GM21423 (cell line): Measurements from ENCODE around the gene SBNO2.
"Not testable (repeated sequence)": the region's sequence is repeated elsewhere in the genome, so short reads cannot be mapped to it uniquely, and the experiment has no call there.

ENCODE experiments used
- ATAC-seq: cut with Tn5 transposase; IDR thresholded peaks from one replicate; pipeline ENCODE4 v1.9.1; 2021; ENCODE audit warnings: mild to moderate bottlenecking, moderate library complexity; ENCODE audit not compliant: unreplicated experiment

The SBNO2 gene

GRCh38 chr19:1122021-1122971 lies 51.8 kb downstream of the SBNO2 start:
- no peak for ATAC-seq

GRCh38 chr19:1121395-1121794 lies 52.7 kb downstream of the SBNO2 start:
- no peak for ATAC-seq

DNA sequence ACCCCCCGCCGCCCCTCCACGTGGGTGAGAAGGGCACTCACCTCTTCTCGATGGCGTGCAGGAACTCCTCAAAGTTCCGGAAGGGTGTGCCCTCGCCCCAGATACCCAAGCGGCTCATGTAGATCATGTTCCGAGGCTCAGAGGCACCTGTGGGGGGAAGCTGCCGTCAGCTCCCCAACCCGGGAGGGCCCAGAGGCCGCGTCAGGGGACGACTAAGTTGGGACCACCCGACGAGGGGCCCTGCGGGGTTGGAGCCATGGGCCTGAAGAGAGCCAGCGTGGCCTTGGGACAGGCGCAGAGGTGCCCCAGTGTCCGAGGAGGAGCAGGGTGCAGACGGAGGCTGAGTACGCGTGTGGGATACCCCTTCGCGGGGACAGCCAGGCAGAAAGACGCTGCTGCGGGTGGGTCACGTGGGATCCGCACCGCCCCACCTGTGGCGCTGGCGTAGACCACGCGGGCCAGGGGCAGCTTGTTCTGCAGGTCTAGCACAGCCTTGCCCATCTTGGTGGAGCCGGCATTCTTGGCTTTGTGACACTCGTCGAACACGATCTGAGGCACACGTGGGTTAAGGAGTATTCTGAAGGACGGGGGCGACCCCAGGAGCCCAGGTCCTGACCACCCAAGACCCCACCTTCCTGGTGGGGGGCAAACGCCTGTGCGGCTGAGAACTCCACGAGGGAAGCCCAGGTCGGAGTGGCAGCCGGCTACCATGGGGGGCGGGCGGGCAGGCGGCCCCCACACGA lies 54.4 kb downstream of the SBNO2 start:
- no peak for ATAC-seq

GRCh38 chr19:1118999-1119398 lies 55.1 kb downstream of the SBNO2 start:
- ATAC-seq: no peak

DNA sequence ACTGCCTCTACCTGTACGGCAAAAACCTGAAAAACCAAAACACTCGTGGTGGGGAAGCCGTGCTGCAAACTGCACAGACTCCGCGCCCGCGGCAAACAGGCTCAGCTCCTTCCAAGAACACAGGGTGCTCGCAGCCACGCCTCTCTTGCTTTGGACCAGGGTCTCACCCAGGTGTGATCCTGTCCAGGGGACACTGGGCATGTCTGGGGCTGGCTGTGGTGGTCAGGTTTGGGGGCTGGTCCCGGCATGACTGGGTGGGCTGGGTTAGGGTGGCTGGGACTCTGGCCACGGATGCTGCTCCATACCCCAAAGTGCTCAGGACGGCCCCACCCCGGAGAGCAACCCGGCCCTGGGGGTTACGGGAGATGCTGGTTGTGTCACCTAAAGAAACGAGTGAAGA lies 56.4 kb downstream of the SBNO2 start:
- ATAC-seq: no peak

GRCh38 chr19:1116726-1117581 lies 57.1 kb downstream of the SBNO2 start:
- no peak for ATAC-seq

DNA sequence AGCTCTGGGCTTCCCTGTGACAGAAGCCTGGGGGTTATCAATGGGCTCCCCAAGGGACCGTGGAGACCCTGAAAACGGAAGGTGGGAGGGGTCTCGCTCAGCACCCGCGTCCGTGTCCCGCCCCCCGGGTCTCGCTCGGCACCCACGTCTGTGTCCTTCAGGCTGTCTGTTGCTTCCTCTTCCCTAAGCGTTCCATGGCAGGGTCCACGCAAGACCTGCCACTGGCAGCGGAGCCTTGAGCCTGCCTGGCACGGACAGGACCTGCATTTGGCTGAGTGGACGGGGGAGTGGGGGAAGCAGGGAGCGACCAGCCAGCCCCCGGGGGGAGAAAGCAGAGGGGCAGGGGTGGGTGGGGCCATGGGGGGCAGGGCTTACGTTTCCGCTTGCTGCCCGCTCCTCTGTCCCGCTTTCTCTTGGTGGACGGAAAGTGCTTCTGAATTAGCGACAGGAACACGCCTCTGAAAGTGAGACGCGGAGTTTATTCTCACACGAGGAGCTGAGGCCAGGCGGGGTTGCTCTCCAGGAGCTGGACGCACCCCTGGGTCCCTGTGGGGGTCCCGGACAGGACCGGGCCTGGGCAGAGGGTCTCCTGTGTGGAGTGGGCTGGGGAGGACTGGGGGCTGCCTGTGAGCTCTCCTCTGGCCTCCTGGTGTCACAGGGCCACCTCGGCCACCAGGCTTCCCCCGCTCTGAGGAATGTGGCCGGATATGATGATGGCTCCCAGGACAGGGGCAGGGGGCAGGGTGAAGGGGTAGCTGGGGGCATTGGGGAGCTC lies 58.2 kb downstream of the SBNO2 start:
- ATAC-seq: no peak

GRCh38 chr19:1114728-1115127 lies 59.3 kb downstream of the SBNO2 start:
- ATAC-seq: not testable (repeated sequence)

DNA sequence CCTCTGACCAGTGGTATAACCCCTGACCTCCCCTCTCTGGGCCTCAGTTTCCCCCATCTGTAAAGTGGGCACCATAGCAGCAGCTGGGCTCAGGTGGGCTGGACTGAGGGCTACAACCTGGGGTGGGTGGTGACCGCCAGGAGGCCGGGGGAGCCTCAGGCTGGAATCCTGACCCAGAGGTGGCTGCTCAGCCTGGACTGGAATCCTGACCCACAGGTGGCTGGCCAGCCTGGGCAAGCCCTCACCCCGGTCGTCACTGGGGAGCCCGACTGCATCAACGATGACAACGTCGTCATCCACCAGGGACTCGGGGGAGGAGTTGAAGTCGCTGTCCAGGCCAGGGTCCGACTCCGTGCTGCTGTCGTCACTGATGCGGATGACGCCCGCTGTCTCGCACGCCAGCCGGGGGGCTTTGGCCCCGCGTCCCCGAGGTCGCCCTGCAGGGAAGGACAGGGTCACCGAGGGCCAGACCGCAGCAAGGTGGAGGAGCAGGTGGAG lies 60.0 kb downstream of the SBNO2 start:
- no peak for ATAC-seq

DNA sequence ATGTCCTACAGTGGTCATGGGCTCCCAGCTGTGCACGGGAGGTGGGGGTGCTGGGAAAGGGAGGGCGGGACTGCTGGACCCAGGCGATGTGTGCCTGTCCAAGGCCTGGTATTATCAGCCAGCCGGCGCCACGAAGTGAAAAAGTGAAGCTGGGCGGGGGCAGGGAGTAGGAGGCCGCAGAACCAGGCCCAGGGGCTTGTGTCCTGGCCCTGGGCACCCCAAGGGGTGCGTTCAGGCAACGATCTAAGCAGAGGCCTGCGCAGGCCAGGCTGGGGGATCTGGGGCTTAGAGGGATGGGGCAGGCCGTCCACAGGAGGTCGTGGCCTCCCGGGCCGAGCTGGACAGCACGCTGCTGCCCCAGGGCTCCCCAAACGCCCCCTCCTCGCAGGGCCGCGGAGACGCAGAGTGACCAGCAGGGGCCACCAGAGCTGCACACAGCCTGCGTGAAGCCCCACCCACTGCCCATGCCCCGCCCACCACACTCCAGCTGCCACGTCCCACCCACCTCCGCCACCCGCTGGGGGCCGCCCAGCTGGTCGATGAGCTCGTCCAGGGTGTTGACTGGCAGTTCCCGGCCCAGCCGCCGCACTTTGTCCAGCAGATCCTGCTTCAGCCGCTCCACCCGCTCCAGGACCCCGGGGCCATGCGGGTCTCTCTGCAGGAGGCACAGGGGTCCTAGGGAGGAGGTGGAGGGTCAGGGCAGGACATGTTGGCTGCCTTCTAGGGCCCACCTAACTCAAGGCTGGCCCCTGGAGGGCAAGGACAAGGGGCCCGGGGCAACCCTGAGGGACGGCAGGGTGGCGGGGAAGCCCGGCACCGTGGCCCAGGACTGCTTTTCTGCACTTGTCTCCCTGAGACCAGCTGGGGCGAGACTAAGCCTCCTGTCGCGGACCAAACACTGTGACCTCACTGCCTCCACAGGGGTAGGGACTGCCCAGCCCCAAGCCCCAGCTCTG lies 60.8 kb downstream of the SBNO2 start:
- no peak for ATAC-seq

DNA sequence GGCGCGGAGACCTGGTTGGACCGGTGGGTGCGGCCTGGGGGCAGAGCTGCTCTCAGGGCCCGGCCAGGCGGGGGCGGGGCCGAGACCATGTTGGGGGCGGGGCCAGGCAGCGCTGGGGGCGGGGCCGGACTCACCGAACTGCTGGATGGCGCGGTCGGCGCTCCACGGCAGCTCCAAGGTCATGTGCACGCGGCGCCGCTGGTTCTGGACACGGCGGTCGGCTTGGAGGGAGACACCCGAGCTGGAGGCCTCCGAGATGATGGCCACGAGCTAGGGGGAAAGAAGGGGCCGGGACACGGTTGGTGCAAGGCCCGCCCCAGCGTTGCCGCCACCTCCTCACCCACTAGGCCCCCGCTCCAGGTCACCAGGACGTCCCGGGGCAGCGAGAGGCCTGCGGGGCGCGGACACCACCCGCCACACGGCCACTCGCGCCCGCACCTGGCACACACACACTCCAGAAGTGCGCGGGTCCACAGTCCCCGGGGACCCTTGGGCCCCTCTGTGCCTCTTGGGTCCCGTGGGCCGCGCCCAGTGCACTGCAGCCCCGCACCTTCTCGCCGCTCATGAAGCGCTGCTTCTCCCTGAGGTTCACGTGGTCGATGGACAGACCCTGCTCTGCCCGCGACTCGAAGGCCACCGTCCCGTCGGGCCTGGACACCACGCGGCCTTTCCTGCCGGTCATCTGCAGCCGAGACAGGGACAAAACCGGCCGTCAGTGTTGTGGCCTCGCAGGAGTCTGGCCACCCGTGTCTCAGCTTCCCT lies 61.6 kb downstream of the SBNO2 start:
- ATAC-seq: no peak

GRCh38 chr19:1111641-1112267 lies 62.3 kb downstream of the SBNO2 start:
- ATAC-seq: no peak

GRCh38 chr19:1110809-1111640 lies 63.0 kb downstream of the SBNO2 start:
- no peak for ATAC-seq

GRCh38 chr19:1109697-1110671 lies 64.1 kb downstream of the SBNO2 start:
- ATAC-seq: no peak

DNA sequence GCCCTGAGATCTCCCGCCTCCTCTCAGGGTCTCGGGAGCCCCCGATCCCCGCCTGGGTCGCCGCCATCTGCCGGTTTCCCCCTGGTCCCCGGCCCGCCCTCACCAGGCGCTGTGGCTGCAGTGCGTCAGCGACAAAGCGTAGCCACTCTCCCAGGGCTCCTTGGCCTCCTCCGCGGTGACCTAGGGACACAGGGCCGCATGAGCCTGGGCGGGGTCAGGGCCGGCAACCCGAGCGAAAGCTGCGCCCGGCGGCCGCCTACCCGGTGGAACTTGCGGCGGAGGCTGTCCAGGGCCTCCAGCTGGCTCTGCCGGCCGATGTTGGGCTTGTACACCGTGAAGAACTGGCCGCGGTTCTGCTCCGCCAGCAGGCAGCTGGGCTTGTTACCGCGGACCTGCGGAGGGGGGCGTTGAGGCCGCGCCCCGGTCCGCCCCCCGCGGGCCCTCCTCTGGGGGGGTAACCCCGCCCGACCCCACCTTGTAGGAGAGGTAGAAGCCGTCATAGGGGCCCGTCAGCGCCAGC lies 65.0 kb downstream of the SBNO2 start:
- ATAC-seq: no peak
